ENCODE measurements around the gene MCM9. TPM values are rescaled to one million over a fixed set of nuclear protein-coding genes. Genes with fewer than 3 reads are reported as not detected.

The MCM9 gene
- total and polyA plus RNA-seq, 2 of the 4 experiments (the other 2 are of a cell fraction): 3.5 to 7.2 TPM

DNA sequence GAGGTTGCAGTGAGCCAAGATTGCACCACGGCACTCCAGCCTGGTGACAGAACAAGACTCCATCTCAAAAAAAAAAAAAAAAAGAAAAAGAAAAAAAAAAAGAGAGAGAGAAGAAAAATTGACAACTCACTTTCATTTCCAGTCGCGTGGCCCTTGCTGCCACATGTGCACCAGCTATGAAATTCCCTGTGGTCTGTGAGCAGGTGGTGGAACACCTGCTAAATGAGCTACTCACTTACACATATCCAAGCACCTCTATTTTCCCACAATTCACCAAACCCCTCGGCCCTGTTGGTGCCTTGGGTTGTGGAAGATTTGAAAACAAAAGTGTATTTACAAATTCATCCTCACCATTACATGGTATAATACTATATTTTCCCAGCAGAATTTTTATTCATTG, 146.3 kb downstream of the MCM9 start:
- dilution Hi-C loops (cut with HindIII; ENCODE audit: low sequenced_read_pairs, unreplicated experiment) (no loop called here), intact Hi-C loops (cut with micrococcal nuclease) (no loop called here), in situ Hi-C loops (cut with MboI; ENCODE audit: low sequenced_read_pairs) (no loop called here)
- Histone ChIP-seq H4K5ac (ENCODE audit: low read depth, low read length) (no peak overlapping the region), H2BK15ac (ENCODE audit: low read depth, low read length) (no peak overlapping the region), H3K36me3 (ENCODE audit: control insufficient read depth, insufficient read depth, low read length) (no peaks in the 10 kb centered on the region), H4K8ac (ENCODE audit: low read depth in 2 of 2, low read length in 2 of 2) (no peak overlapping the region), H3K4me1 (ENCODE audit: control insufficient read depth, insufficient read depth, low read length) (peaks cover 6% of the 10 kb centered on the region), H3K79me1 (ENCODE audit: low read depth in 1 of 2, low read length in 2 of 2) (no peaks in the 10 kb centered on the region), H2AFZ (replicated peaks; ENCODE audit: low read length, poor library complexity) (no peak overlapping the region), H2BK20ac (ENCODE audit: low read depth, low read length) (no peak overlapping the region), H2BK120ac (ENCODE audit: low read depth, low read length) (no peak overlapping the region), H3K18ac (ENCODE audit: low read depth, low read length) (no peak overlapping the region), H3K56ac (ENCODE audit: extremely low read depth, insufficient read depth, low read length) (no peak overlapping the region), H3K4me3 (ENCODE audit: insufficient read depth, low read depth, low read length) (no peak overlapping the region), H4K91ac (ENCODE audit: insufficient read depth, low read depth, low read length) (no peak overlapping the region), H4K20me1 (ENCODE audit: insufficient read depth, low read length) (no peaks in the 10 kb centered on the region), H3K9me1 (ENCODE audit: insufficient read depth, low read length) (peaks cover 7% of the 10 kb centered on the region), H3K9ac (ENCODE audit: low read depth, low read length) (no peak overlapping the region), H2AK9ac (replicated peaks; ENCODE audit: low read depth, low read length, poor library complexity) (no peak overlapping the region), H3K23ac (ENCODE audit: low read depth, low read length) (no peak overlapping the region), H2AK5ac (ENCODE audit: low read depth, low read length) (no peak overlapping the region), H2BK5ac (ENCODE audit: low read depth, low read length, poor library complexity, severe bottlenecking) (no peak overlapping the region), H3K27me3 (ENCODE audit: control insufficient read depth, insufficient read depth, low read length) (no peaks in the 10 kb centered on the region), H3K4me2 (ENCODE audit: low read depth, low read length) (no peak overlapping the region), H3K4ac (ENCODE audit: low read depth, low read length) (no peak overlapping the region), H3K27ac (ENCODE audit: insufficient read depth, low read length) (no peak overlapping the region), H3K9me3 (ENCODE audit: control insufficient read depth, insufficient read depth, low read length) (0 out of 2 replicates have a peak, but pooled peaks cover 2% of the 10 kb centered on the region), H3K14ac (replicated peaks; ENCODE audit: low read depth, low read length) (no peak overlapping the region)
- TF ChIP-seq CHD1 (IDR thresholded peaks at IDR 0.05; ENCODE audit: low read depth, low read length) (no peak), POLR2A (IDR thresholded peaks at IDR 0.05; ENCODE audit: low read depth, low read length) (no peak), NFE2L2 (IDR thresholded peaks at IDR 0.05; ENCODE audit: low read depth, low read length) (no peak), RFX5 (IDR thresholded peaks at IDR 0.05; ENCODE audit: low read depth, low read length) (no peak), MXI1 (IDR thresholded peaks at IDR 0.05; ENCODE audit: borderline replicate concordance, low read depth, low read length) (no peak), CEBPB (IDR thresholded peaks at IDR 0.05; ENCODE audit: low read depth, low read length) (no peak), RAD21 (IDR thresholded peaks at IDR 0.05; ENCODE audit: low read length) (no peak), MAZ (IDR thresholded peaks at IDR 0.05; ENCODE audit: borderline replicate concordance, low read depth, low read length) (no peak), MAFK (IDR thresholded peaks at IDR 0.05; ENCODE audit: low read depth, low read length) (no peak), FOS (IDR thresholded peaks at IDR 0.05; ENCODE audit: low read depth, low read length) (no peak), RCOR1 (IDR thresholded peaks at IDR 0.05; ENCODE audit: insufficient replicate concordance, low read length) (no peak), SMC3 (IDR thresholded peaks at IDR 0.05; ENCODE audit: low read depth, low read length) (no peak), BHLHE40 (IDR thresholded peaks at IDR 0.05; ENCODE audit: low read depth, low read length) (no peak)
- TF ChIP-seq, protein P1, sequence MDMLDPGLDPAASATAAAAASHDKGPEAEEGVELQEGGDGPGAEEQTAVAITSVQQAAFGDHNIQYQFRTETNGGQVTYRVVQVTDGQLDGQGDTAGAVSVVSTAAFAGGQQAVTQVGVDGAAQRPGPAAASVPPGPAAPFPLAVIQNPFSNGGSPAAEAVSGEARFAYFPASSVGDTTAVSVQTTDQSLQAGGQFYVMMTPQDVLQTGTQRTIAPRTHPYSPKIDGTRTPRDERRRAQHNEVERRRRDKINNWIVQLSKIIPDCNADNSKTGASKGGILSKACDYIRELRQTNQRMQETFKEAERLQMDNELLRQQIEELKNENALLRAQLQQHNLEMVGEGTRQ (IDR thresholded peaks at IDR 0.05; ENCODE audit: low read depth, low read length): no peak
- TF ChIP-seq, protein P2, sequence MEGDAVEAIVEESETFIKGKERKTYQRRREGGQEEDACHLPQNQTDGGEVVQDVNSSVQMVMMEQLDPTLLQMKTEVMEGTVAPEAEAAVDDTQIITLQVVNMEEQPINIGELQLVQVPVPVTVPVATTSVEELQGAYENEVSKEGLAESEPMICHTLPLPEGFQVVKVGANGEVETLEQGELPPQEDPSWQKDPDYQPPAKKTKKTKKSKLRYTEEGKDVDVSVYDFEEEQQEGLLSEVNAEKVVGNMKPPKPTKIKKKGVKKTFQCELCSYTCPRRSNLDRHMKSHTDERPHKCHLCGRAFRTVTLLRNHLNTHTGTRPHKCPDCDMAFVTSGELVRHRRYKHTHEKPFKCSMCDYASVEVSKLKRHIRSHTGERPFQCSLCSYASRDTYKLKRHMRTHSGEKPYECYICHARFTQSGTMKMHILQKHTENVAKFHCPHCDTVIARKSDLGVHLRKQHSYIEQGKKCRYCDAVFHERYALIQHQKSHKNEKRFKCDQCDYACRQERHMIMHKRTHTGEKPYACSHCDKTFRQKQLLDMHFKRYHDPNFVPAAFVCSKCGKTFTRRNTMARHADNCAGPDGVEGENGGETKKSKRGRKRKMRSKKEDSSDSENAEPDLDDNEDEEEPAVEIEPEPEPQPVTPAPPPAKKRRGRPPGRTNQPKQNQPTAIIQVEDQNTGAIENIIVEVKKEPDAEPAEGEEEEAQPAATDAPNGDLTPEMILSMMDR (conservative IDR thresholded peaks at IDR 0.05; ENCODE audit: low read depth, low read length): no peak
- TF ChIP-seq, protein P3, sequence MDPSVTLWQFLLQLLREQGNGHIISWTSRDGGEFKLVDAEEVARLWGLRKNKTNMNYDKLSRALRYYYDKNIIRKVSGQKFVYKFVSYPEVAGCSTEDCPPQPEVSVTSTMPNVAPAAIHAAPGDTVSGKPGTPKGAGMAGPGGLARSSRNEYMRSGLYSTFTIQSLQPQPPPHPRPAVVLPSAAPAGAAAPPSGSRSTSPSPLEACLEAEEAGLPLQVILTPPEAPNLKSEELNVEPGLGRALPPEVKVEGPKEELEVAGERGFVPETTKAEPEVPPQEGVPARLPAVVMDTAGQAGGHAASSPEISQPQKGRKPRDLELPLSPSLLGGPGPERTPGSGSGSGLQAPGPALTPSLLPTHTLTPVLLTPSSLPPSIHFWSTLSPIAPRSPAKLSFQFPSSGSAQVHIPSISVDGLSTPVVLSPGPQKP (IDR thresholded peaks at IDR 0.05; ENCODE audit: borderline replicate concordance, low read depth, low read length): no peak
- no peak for DNase-seq
- ATAC-seq (ENCODE audit: low read depth): no peak
- CTCF ChIA-PET: no interaction called here
- POLR2A ChIA-PET (ENCODE audit: unreplicated experiment): no interaction called here
- no CpG with 5 or more reads among the region's 4 CpGs for WGBS, 2 experiments (ENCODE audit: extremely low coverage in 2 of 2, insufficient read length in 1 of 2)
- no TSS peak for BruUV-seq (replicated peaks)

Data from IMR-90 (cell line).